Activated T-cell treated with anti-CD3 and anti-CD28 coated beads for 1 hour (primary cell): ENCODE measurements around the gene EVL.
"Not testable (repeated sequence)": the region's sequence is repeated elsewhere in the genome, so short reads cannot be mapped to it uniquely, and the experiment has no call there.

Source experiments
- DNase-seq: peaks from one replicate; pipeline ENCODE4 v3.0.0-alpha.2; 2020; ENCODE audit warnings: low read depth

Gene EVL

DNA sequence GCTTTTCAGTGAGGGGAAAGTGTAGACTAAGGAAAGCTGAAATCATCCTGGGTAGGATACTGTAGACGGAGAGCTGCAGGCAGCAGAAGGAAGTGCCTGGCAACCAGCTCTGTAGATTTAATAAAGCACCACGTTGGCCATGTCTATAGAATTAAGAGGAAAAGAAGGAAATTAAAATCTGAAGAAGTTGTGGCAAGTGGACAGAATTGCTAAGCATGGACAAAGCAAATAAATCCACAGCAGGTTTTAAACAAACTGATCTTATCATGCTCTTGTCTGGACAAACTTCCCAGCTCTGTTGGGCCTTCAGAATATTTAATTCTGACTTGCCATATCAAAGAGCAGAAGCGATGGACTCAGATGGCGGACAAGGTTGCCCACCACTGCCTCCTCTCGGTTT is 27.2 kb upstream of the EVL start:
- DNase-seq: no peak

DNA sequence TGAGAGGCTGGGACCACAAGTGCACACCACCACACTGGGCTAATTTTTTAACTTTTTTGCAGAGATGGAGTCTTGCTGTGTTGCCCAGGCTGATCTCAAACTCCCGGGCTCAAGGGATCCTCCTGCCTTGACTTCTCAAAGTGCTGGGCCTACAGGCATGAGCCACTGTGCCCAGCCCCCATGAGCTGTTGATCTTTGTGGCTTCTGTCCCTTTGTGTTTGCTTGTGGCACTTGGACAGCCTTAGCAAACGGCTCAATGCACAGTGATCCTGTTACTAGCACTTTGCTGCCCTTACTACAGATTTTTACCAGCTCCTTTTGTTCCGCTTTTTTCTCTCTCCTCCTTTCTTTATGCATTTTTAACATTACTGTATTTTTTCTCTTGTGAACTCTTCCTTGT is 25.3 kb upstream of the EVL start:
- no peak for DNase-seq

DNA sequence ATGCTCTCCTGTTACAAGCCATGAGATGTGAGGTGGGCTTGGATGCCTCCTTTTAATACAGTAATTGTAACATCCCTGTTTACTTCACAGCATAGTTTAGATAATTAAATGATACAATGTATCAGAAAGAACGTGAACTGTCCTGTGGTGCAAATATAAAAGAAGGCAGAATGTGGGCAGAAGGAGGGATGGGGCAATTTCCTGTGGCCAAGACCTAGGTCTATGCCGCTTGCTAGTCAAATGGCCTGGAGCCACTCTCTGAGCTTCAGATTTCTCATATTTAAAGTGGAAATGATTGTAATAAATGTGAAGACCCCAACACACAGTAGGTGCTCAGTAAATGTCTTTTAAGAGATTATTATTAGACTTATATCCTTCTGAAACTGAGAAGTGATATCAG is 24.0 kb upstream of the EVL start:
- no peak for DNase-seq

DNA sequence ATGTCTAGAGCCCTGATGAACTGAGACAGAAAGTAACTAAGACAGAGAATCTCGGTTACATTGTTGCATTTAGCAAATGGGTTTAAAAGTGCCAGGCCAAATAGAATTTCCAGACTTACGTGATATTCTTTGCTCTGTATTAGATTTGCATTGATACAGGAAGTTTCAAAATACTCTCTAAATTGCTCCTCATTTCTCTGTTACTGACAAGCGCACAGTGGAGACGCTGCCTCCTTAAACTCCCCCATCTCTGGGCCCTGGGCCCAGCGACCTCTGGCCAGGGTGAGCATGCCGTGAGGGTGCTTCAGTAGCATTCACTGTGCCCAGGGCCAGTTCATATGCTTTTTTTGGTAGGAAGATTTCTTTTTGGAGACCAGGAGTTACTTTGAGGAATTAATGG is 22.9 kb upstream of the EVL start:
- no peak for DNase-seq

DNA sequence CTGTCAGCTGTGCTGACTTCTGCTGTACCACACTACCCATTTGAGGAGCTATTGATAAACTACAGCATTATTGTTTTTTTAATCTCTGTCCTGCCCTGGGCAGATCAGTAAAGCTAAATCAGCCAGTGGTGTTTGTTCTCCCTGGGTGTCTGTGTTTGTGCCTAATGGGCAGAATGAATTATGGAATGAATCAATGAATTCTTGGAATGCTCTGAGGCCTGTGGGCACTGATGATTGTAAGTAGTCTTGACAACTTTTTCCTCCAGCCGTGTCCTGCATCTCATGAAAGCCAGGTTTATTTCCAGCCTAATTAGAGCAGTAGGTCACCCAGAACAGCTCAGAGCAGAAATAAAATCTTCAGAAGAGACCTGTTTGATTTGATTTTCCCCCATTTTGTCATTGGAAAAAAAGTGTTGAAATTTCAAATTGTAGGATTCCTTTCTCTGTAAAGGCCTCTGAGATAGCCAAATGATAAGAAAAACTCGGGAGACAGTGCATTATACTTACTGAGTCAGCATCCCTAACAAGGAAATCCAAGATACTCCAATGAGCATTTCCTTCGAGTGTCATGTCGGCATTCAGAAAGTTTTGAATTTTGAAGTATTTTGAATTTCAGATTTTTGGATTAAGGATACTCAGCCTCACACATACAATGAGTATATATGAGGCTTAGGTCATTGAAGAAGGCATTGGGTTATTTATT is 19.4 kb upstream of the EVL start:
- DNase-seq: no peak

DNA sequence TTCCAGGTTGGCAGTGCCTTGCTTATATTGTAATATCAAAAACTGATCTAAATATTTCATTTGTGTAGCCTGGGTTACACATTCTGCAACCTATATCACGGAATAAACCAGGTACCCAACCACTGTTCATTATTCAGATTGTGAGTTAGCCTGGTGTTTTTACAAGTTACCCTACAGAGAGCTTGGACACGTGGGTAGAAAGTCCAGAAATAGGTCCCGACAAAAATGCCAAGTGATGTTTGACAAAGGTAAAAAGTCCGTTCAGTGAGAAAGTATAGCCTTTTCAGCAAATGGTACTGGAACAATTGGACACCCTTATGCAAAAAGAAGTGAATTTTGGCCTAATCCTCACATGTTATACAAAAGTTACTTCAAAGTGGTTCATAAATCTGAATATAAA is 17.6 kb upstream of the EVL start:
- DNase-seq: no peak

DNA sequence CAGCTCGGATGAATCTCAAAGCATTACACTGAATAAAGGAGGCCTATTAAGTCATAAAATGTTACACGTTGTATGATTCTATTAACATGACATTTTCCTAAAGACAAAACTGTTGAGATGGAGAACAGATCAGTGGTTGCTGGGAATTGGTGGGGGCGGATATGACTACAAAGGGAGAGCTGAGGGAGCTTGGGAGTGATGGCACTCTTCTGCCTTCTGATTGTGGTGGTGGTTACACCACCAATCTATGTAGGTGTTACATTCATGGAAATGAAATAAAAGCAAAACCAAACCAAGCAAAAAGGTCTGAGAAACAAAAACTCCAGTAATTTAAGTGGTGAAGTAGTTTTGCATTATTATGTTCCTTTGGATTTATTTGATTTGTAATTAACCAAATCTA is 16.4 kb upstream of the EVL start:
- DNase-seq: no peak

DNA sequence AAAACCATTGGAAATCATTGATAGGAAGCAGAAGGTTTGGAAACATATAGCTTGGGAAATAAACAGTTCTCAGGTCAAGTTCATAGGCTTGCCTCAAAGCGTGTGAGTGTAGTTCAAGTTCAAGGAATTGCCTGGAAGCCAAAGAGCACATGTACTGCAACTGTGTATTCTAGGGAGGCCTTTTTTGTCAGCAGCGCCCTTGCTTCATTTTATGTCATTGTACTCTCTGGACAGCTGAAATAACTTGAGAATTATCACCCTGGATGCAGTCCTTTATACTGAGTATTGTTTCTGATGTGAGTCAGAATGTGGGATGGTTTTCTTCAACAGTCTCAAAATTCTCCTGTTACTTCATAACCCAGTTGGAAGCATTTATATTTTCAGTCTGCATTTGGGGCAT is 16.0 kb upstream of the EVL start:
- no peak for DNase-seq

DNA sequence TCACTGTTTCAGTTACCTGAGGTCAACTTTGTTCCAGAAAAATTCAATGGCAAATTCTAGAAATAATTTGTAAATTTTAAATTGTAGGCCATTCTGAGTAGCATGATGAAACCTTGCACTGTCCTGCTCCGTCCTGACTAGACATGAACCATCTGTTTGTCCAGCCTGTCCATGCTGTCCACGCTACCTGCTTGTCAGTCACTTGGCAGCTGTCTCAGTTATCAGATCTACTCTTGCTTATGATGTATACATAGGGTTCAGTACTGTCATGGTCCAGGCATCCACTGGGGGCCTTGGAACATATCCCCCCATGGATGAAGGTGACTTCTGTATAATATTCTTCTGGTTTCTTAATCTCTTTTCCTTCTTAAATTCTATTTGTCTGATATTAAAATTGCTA is 14.1 kb upstream of the EVL start:
- DNase-seq: no peak

DNA sequence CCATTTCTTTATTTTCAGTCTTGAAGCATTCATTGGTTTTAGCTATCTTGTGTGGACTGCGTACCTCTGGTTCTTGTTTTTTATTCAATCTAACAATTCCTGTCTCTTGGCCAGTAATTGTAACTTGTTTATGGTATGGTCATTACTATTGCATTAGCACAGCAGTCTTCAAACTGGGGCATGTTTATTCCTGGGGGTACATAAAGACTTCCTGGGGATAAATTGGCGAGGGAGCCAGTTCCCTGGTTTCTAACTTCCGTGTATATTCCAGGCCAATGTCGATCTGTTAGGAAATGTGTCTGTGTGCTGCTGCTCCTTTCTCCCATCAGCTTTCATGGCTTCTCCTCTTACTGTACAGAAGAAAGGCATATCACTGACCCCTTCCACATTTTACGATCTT is 13.7 kb upstream of the EVL start:
- DNase-seq: no peak

DNA sequence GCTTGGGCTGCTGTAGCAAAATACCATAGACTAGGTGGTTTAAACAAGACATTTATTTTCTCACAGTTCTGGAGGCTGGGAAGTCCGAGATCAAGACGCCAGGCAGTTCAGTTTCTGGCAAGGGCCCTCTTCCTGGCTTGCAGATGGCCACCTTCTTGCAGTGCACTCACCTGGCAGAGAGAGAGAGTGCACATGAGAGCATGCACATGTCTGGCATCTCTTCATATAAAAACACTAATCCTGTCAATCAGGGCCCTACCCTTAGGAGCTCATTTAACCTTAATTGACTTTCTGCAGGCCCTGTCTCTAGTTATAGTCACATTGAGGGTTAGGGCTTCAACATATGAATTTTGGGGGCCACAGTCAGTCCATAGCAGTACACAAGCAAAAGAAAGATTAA is 12.4 kb upstream of the EVL start:
- no peak for DNase-seq

DNA sequence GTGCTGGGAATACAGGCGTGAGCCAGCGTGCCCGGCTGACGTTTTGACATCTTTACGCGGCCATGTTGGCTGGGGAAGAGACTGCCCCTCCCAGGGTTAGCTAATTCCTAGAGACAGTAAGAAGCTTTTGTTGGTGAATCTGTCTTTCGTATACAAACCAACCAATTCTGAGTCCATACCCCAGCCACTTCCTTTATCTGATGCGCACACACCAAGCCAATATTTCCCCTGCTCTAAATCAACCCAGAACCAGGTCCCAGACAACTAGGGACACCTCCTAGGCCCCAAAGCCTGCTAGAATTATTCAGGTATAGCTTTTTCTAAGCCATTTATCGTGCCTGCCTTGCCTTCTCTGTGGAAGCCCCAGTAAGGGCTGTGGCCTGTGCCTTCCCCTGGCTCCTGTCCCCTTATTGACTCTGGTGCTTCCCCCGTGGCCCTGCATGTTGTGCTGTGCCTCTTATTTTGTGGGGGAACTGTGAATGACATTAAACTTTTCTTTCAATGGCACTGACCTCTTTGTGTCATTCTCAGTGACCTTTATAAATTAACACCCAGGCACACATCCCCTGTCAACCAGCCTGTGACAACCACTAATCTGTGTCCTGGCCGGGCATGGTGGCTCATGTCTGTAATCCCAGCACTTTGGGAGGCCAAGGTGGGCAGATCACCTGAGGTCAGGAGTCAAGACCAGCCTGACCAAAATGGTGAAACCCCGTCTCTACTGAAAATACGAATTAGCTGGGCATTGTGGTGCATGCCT is 10.7 kb upstream of the EVL start:
- no peak for DNase-seq

DNA sequence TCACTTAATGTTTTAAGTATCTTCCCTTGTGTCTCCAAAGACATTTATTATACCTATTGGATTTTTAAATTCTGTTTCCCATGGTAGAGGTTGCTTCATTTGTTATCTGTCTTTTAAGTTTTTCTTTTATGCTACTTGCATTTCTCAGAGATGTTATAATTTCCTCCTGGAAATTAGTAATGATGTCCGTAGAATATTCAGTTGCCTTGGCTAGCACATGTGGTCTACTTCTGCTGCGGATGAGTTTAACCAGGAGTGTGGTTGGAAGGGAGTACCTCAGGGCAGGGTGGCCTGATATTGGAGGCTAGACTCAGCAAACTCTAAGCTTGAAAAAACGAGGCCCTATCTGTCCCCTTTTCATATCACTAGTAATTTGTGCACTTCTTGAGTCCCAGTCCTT is 8.8 kb upstream of the EVL start:
- no peak for DNase-seq

DNA sequence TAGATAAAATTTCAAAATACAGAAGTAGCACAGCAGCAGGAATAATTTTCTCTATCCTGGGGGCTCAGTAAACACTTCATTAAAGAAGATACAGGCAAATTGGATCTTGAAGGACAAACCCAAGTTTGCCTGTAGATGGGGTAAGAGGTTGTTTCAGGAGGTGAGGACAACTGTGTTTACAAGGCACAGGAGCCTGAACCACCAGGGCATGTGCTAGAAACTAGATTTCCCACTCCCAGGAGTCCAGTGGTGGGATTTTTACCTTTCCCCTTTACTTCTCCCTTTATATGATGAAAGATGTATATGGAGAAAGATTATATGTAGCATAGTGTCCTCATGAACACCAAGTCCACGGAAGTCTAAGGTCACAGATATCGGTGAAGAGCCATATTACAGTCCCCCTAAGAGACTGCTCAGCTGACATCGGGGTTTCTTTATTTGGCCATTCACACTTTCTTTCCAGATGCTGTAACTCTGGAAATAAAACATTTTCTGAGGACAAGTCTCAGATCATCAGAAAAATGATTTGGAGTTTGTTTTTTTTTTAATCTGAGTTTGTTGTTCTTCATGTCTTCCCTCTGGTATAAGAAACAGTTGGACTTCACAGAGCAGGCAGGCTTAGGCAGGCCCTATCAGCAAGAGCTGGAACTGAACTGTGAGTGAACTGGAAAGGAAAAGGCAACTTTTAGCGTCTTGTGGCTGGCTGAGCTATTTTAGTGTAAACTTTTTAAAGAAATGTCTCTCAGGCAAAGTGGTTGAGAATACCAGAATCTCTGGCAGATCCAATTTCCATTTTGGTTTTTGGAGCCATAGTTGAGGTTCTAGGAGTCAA is 8.0 kb upstream of the EVL start:
- DNase-seq: no peak

DNA sequence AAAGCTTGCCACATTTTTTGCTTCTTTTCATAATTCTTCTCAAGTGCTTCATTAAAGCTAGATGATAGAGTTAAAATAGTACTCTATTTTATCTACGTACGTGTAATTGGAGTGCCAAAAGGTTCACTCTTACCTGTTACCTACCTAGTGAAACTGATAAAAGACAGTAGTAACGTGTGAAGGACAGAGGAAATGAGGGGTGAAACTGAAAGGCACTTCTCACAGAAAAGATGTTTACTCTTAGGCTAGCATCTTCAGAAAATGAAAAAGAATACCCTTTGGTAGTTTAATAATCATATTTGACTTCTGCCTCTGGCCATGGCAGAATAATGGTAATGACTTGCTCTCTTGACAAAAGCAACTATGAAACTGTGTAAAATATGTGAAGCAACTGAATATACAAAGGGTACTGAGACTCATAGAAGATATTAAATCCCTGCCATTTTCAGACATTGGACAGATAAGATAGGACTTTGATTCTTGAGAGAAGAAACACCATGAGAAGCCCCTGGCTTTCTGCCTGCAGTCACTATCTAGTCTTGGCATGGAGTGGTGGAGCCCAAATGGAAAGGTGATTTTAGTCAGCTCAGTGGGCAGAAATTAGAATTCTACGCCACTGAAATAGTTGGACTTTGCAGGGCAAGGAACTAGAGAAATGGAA is 6.3 kb upstream of the EVL start:
- no peak for DNase-seq

DNA sequence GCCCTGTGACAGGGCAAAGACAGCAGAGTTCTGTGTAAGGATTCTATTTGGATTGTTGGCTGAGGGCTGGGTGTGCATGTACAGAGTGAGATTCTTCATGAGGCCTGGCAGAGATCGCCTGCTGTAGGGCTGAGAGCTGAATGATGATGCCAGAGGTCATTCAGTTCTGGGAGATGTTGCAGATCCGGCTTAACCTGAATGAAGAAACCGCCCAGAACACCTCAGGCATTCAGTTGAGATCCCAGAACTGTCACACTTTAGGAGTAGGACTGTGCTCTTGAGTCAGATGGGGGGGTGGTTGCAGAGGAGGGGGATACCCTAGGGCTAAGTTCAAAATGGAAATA is 5.8 kb upstream of the EVL start:
- DNase-seq: no peak

DNA sequence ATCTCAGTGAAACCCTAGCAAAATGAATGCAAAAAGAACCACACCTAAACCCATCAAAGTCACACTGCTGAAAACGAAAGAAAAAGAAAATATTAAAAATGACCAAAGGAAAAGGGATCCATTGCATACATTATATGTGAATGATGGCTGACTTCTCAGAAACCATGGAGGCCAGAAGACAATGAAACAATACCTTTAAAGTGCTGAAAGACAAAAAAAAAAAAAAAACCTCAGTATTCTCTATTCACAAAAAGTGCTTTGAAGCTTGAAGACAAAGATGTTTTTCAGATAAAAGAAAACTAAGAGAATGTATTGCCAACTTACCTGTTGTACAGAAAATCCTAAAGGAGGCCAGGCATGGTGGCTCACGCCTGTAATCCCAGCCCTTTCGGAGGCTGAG is 4.5 kb upstream of the EVL start:
- DNase-seq: no peak

DNA sequence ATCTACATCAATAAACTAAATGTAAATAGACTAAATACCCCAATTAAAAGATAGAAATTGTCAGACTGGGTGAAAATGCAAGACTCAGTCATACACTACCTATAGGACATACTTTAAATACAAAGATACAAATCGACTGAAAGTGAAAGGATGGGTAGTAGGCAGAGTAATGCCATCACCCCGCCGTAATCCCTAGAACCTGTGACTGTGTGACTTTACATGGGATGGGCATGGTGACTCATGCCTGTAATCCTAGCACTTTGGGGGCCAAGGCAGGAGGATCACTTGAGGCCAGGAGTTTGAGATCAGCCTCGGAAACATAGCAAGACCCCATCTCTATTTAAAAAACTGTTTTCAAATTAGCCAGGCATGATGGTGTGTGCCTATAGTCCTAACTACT is 2.6 kb upstream of the EVL start:
- no peak for DNase-seq

DNA sequence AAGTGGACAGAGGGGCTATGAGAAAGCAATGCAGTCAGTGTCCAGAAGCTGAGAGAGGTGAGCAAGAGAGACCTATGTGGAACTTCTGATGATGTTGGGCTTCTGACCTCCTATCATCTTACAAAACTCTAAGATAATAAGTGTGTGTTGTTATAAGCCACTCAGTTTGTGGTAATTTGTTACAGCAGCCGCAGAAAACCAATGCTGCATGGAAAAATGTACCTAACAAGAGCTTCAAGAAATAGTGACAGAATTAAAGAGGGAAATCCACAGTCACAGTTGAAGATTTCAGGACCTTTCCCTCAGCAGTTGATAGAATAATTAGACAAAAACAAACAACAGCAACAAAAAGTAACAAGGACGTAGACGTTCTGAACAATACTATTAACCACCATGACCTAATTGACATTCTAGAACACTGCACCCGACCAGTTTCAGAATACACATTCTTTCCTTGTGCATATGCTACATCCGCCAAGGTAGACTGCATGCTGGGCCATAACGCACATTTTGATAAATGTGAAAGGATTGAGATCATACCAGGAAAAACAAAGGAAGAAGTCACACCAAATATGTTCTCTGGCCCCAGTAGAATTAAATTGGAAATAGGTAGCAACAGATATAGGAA is 1.8 kb upstream of the EVL start:
- no peak for DNase-seq

DNA sequence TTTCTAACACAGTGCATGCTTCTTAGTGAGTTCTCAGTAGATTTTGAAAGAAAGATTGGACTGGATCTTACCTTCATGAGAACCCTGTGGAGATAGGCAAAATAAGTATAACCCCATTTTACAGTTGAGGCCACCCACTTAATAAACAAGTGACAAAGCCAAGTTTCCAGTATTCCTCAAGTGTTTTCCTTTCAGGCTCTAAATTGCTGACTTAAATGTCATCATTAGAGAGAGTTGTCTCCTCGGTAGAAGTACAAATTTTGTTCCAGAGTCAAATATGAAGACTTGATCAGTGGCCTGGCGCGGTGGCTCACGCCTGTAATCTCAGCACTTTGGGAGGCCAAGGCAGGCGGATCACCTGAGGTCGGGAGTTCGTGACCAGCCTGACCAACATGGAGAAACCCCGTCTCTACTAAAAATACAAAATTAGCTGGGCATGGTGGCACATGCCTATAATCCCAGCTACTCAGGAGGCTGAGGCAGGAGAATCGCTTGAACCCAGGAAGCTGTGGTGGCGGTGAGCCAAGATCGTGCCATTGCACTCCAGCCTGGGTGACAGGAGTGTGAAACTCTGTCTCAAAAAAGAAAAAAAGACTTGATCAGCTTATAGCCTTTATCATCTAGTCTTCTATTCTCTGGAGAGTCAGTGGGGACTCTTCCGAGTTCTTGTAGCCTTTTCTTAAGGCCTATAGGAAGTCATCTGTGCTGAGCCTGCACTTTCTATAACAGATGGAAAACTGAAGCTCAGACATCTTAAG is 708 bp upstream of the EVL start:
- not testable (repeated sequence) for DNase-seq

DNA sequence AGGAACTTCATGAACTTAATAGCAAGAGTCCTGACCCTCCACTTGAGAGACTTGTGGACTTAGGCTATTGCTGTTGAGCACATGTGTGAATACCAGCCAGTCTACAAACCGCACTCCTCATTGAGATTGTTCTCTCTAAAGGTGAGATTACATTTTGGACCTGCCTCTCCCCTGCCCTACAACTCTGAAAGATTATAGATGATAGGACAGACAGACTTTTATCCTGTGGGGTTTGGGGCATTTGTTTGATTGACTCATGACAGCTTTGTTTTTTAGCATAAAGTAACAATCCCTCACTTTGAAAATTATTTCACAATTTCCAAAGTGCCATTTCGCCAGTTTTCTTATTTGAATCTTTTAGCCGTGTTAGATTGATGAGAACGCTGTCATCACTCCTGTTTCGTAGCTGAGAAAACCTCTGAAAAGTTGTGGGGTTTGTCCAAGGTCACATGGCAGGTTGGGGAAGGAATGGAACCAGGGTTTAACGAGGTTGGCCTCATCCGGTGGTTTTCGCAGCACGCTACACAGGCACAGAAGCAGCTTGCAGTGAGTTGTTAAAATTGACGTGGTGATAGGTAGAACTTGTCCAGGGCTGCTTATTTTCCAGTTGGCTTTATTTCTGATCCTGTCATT is 836 bp downstream of the EVL start:
- DNase-seq: peak; percentile 59
